Measurements from ENCODE around the gene NOX4. TPM values are rescaled to one million over a fixed set of nuclear protein-coding genes. Genes with fewer than 3 reads are reported as not detected.
"Not testable (repeated sequence)": the region's sequence is repeated elsewhere in the genome, so short reads cannot be mapped to it uniquely, and the experiment has no call there.

The NOX4 gene
- total RNA-seq, 2 donors from 2014 or later: 166 to 293 TPM

- not testable (repeated sequence) for ATAC-seq (ENCODE audit: insufficient number of reproducible peaks, low FRiP score, low read depth)
- peak overlapping the region; percentile 85 to 95 for H3K27ac ChIP-seq
Observed at GRCh38 chr11:89382986-89383385, 108.2 kb downstream of the NOX4 start.

GRCh38 chr11:89381094-89381493, 110.1 kb downstream of the NOX4 start:
- Histone ChIP-seq H3K27ac (peak overlapping the region; percentile 85 to 95), H3K27me3 (replicated peaks; ENCODE audit: insufficient read depth) (no peaks in the 10 kb centered on the region), H3K4me1 (ENCODE audit: control insufficient read depth in 1 of 2, low read depth in 2 of 2) (peaks cover 22 to 45% of the 10 kb centered on the region in 2 donors), H3K9me3 (peaks cover 9% of the 10 kb centered on the region), H3K4me3 (no peak overlapping the region), H3K36me3 (peaks cover 6% of the 10 kb centered on the region)
- DNase-seq (ENCODE audit: low spot score) (peak; percentile 21), ATAC-seq (ENCODE audit: insufficient number of reproducible peaks, low FRiP score, low read depth) (peak; percentile 94)
- no peak for TF ChIP-seq CTCF (IDR thresholded peaks at IDR 0.05)

More at GRCh38 chr11:89382986-89383385, 108.2 kb downstream of the NOX4 start:
- not testable (repeated sequence) for H3K27me3 ChIP-seq (replicated peaks; ENCODE audit: insufficient read depth); H3K36me3 ChIP-seq; H3K4me3 ChIP-seq; DNase-seq (ENCODE audit: low spot score); H3K9me3 ChIP-seq
- peaks cover 22 to 43% of the 10 kb centered on the region in 2 donors for H3K4me1 ChIP-seq (ENCODE audit: control insufficient read depth in 1 of 2, low read depth in 2 of 2)

GRCh38 chr11:89379976-89380771, 111.0 kb downstream of the NOX4 start:
- not testable (repeated sequence) for H3K36me3 ChIP-seq; H3K9me3 ChIP-seq; H3K4me3 ChIP-seq; DNase-seq (ENCODE audit: low spot score); H3K27me3 ChIP-seq (replicated peaks; ENCODE audit: insufficient read depth)
- Histone ChIP-seq H3K27ac (peak overlapping the region; percentile 85 to 95), H3K4me1 (ENCODE audit: control insufficient read depth in 1 of 2, low read depth in 2 of 2) (peaks cover 22 to 50% of the 10 kb centered on the region in 2 donors)
- peak; percentile 70 for ATAC-seq (ENCODE audit: insufficient number of reproducible peaks, low FRiP score, low read depth)

- Histone ChIP-seq H3K27ac (peak overlapping the region; percentile 85 to 95), H3K4me1 (ENCODE audit: control insufficient read depth in 1 of 2, low read depth in 2 of 2) (peaks cover 22 to 50% of the 10 kb centered on the region in 2 donors)
- ATAC-seq (ENCODE audit: insufficient number of reproducible peaks, low FRiP score, low read depth); H3K4me3 ChIP-seq; DNase-seq (ENCODE audit: low spot score); H3K27me3 ChIP-seq (replicated peaks; ENCODE audit: insufficient read depth); H3K9me3 ChIP-seq; H3K36me3 ChIP-seq: not testable (repeated sequence)
Observed at GRCh38 chr11:89378986-89379385, 112.2 kb downstream of the NOX4 start.

GRCh38 chr11:89369356-89369755, 121.8 kb downstream of the NOX4 start:
- H3K27ac ChIP-seq: peak overlapping the region in 1 of 2 donors; percentile 49
- peaks cover 11 to 30% of the 10 kb centered on the region in 2 donors for H3K4me1 ChIP-seq (ENCODE audit: control insufficient read depth in 1 of 2, low read depth in 2 of 2)
- DNase-seq (ENCODE audit: low spot score); H3K36me3 ChIP-seq; H3K27me3 ChIP-seq (replicated peaks; ENCODE audit: insufficient read depth); H3K9me3 ChIP-seq; H3K4me3 ChIP-seq; ATAC-seq (ENCODE audit: insufficient number of reproducible peaks, low FRiP score, low read depth): not testable (repeated sequence)

GRCh38 chr11:89364856-89365255, 126.3 kb downstream of the NOX4 start:
- not testable (repeated sequence) for DNase-seq (ENCODE audit: low spot score); H3K27me3 ChIP-seq (replicated peaks; ENCODE audit: insufficient read depth); H3K9me3 ChIP-seq; H3K4me3 ChIP-seq; H3K36me3 ChIP-seq; ATAC-seq (ENCODE audit: insufficient number of reproducible peaks, low FRiP score, low read depth)
- Histone ChIP-seq H3K4me1 (ENCODE audit: control insufficient read depth in 1 of 2, low read depth in 2 of 2) (peaks cover 11 to 30% of the 10 kb centered on the region in 2 donors), H3K27ac (peak overlapping the region; percentile 30 to 34)

GRCh38 chr11:89361734-89362133, 129.4 kb downstream of the NOX4 start:
- Histone ChIP-seq H3K4me1 (ENCODE audit: control insufficient read depth in 1 of 2, low read depth in 2 of 2) (peaks cover 6 to 20% of the 10 kb centered on the region in 2 donors), H3K9me3 (no peaks in the 10 kb centered on the region), H3K27ac (no peak overlapping the region), H3K27me3 (replicated peaks; ENCODE audit: insufficient read depth) (no peaks in the 10 kb centered on the region), H3K4me3 (no peak overlapping the region), H3K36me3 (no peaks in the 10 kb centered on the region)
- no peak for TF ChIP-seq CTCF (IDR thresholded peaks at IDR 0.05)
- no peak for DNase-seq (ENCODE audit: low spot score)
- no peak for ATAC-seq (ENCODE audit: insufficient number of reproducible peaks, low FRiP score, low read depth)

- H3K27ac ChIP-seq; H3K27me3 ChIP-seq (replicated peaks; ENCODE audit: insufficient read depth); H3K4me3 ChIP-seq; H3K9me3 ChIP-seq; DNase-seq (ENCODE audit: low spot score); ATAC-seq (ENCODE audit: insufficient number of reproducible peaks, low FRiP score, low read depth); H3K36me3 ChIP-seq; H3K4me1 ChIP-seq (ENCODE audit: control insufficient read depth in 1 of 2, low read depth in 2 of 2): not testable (repeated sequence)
Observed at GRCh38 chr11:89359208-89359607, 132.0 kb downstream of the NOX4 start.
